Large intestine (tissue), 3 donors: ENCODE data around the gene ZNF526. TPM values are rescaled to one million over a fixed set of nuclear protein-coding genes. Genes with fewer than 3 reads are reported as not detected.
A peak's percentile ranks its signal among the peaks of the same experiment; 100 is the strongest.

ENCODE experiments used
- DNase-seq, 2 donors: peaks; one replicate each; pipeline versions ENCODE4 v3.0.0 to v3.0.0-alpha.2; 2013
- H3K27ac ChIP-seq: one replicate; pipeline ENCODE4 v1.5.1; 2013; ENCODE audit warnings: low read length
- H3K27me3 ChIP-seq: 2 replicates; pipeline ENCODE4 v1.6.1; 2013; ENCODE audit warnings: low read length; ENCODE audit not compliant: control insufficient read depth, insufficient read depth
- H3K36me3 ChIP-seq: 2 replicates; pipeline ENCODE4 v1.6.1; 2013; ENCODE audit warnings: low read length; ENCODE audit not compliant: control insufficient read depth, insufficient read depth
- H3K4me1 ChIP-seq: one replicate; pipeline ENCODE4 v1.6.1; 2013; ENCODE audit warnings: low read length; ENCODE audit not compliant: control insufficient read depth, insufficient read depth
- H3K4me3 ChIP-seq: one replicate; pipeline ENCODE4 v1.5.1; 2013; ENCODE audit warnings: low read length
- H3K9me3 ChIP-seq: one replicate; pipeline ENCODE4 v1.6.1; 2013; ENCODE audit warnings: mild to moderate bottlenecking, low read depth, low read length, moderate library complexity; ENCODE audit not compliant: control insufficient read depth
- WGBS: methylation state at CpG from one replicate; pipeline ENCODE4 v1.1.5; 2013; ENCODE audit warnings: low lambda C conversion rate; ENCODE audit not compliant: insufficient coverage; 5-methylcytosine and 5-hydroxymethylcytosine counted together
- polyA plus RNA-seq: library from polyadenylated mRNA; unstranded; fragments of 120-200 nt; gene quantifications from one replicate; pipeline ENCODE4 v1.2.1, GENCODE V29; 2013

ZNF526 gene
- polyA plus RNA-seq, 1 donor, result 9.3 TPM

DNA sequence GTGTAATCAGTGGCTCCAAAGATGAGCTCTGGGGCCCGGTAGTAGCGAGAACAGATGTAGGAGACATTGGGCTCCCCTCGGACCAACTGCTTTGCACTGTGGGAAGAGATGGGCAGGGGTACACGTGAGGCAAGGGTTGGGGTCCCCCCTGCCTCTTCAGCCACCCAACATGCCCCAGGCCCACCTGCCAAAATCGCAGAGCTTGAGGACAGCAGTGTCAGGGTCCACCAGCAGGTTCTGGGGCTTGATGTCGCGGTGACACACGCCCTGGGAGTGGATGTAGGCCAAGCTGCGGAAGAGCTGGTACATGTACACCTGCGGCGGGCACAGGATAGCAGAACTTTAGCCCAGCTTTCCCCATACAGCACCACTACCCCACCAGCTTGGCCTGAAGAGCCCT lies 14.3 kb downstream of the ZNF526 start:
- DNase-seq, result no peak
- Histone ChIP-seq H3K36me3 (peaks cover 72% of the 10 kb centered on the region), H3K9me3 (no peaks in the 10 kb centered on the region), H3K27me3 (no peaks in the 10 kb centered on the region), H3K4me3 (no peak overlapping the region), H3K4me1 (peaks cover 38% of the 10 kb centered on the region), H3K27ac (peak overlapping the region; percentile 85)
- WGBS, result no CpG with 5 or more reads among the region's 11 CpGs

DNA sequence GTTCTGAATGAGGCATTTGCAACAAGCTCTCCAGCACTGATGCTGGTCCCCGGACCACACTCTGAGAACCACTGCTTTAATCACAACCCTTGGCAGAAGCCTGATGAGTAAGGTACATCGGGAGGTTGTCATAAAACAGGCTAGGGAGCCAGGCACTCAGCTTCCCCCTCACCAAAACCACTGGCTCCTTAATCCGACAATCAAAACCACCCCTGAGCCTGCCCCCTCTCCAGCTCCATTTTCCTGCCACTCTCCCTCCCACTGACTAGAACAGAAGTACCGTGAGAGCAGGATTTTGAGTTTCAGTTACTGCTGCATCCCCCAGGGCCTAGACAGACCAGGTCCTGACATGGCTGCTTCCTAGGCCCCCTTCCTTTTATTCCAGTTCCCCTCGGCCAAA lies 15.1 kb downstream of the ZNF526 start:
- H3K27ac ChIP-seq, result no peak overlapping the region
- H3K27me3 ChIP-seq, result no peaks in the 10 kb centered on the region
- H3K9me3 ChIP-seq, result no peaks in the 10 kb centered on the region
- peaks cover 72% of the 10 kb centered on the region for H3K36me3 ChIP-seq
- peaks cover 31% of the 10 kb centered on the region for H3K4me1 ChIP-seq
- DNase-seq, result no peak
- 40% methylated on average over 1 of the region's 5 CpGs for WGBS
- H3K4me3 ChIP-seq, result no peak overlapping the region

GRCh38 chr19:42239544-42240220 lies 19.6 kb downstream of the ZNF526 start:
- no peak overlapping the region for H3K4me3 ChIP-seq
- H3K27me3 ChIP-seq, result no peaks in the 10 kb centered on the region
- DNase-seq, result no peak
- H3K4me1 ChIP-seq, result peaks cover 13% of the 10 kb centered on the region
- no peaks in the 10 kb centered on the region for H3K9me3 ChIP-seq
- H3K27ac ChIP-seq, result no peak overlapping the region
- peaks cover 43% of the 10 kb centered on the region for H3K36me3 ChIP-seq
- no CpG with 5 or more reads among the region's 10 CpGs for WGBS

- peak overlapping the region; percentile 58 for H3K4me3 ChIP-seq
- H3K4me1 ChIP-seq, result peaks cover 17% of the 10 kb centered on the region
- WGBS, result no CpG with 5 or more reads among the region's 3 CpGs
- DNase-seq, result no peak
- no peaks in the 10 kb centered on the region for H3K27me3 ChIP-seq
- H3K36me3 ChIP-seq, result peaks cover 28% of the 10 kb centered on the region
- H3K9me3 ChIP-seq, result no peaks in the 10 kb centered on the region
- no peak overlapping the region for H3K27ac ChIP-seq
These were observed 21.2 kb downstream of the ZNF526 start for GRCh38 chr19:42241279-42241678.

DNA sequence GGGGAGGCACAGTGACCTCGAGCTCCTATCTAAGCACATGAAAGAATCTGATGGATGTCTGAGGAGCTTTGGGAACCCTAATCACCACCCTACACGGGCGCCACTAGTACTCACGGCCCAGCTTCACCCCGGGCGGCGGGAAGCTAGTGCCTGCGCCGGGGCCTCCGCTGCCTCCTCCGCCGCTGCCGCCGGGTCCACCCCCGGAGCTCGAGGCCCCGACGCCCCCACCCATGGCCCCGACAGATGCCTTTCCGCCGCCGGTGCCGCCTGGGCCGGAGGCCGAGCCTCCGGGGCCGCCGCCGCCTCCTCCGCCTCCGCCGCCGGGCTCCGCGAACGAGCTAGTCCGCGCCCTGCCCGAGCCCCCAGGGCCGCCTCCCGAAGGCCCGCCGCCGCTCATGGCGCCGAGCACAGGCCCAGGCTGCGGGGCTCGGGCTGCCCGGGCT lies 22.0 kb downstream of the ZNF526 start:
- peaks cover 17% of the 10 kb centered on the region for H3K4me1 ChIP-seq
- WGBS, result no CpG with 5 or more reads among the region's 49 CpGs

GRCh38 chr19:42242512-42243409 lies 22.6 kb downstream of the ZNF526 start, which contains the start of gene GSK3A:
Gene GSK3A, minus strand, starts transcription at chr19:42242602. Its CDS starts 137 bp downstream, at chr19:42242465.
- peak; percentile 99 to 100 for DNase-seq
- no peaks in the 10 kb centered on the region for H3K27me3 ChIP-seq
- peaks cover 28% of the 10 kb centered on the region for H3K36me3 ChIP-seq
- no peaks in the 10 kb centered on the region for H3K9me3 ChIP-seq
- peak within 1 kb of the TSS; percentile 58 for H3K4me3 ChIP-seq
- peak within 1 kb of the TSS; percentile 87 for H3K27ac ChIP-seq
- WGBS, result no CpG with 5 or more reads among the region's 76 CpGs
- H3K4me1 ChIP-seq, result peaks cover 17% of the 10 kb centered on the region

More for the DNA sequence above, 22.0 kb downstream of the ZNF526 start:
- Histone ChIP-seq H3K27ac (peak overlapping the region; percentile 6), H3K27me3 (no peaks in the 10 kb centered on the region), H3K4me3 (peak overlapping the region; percentile 58), H3K9me3 (no peaks in the 10 kb centered on the region), H3K36me3 (peaks cover 27% of the 10 kb centered on the region)
- DNase-seq, result no peak

DNA sequence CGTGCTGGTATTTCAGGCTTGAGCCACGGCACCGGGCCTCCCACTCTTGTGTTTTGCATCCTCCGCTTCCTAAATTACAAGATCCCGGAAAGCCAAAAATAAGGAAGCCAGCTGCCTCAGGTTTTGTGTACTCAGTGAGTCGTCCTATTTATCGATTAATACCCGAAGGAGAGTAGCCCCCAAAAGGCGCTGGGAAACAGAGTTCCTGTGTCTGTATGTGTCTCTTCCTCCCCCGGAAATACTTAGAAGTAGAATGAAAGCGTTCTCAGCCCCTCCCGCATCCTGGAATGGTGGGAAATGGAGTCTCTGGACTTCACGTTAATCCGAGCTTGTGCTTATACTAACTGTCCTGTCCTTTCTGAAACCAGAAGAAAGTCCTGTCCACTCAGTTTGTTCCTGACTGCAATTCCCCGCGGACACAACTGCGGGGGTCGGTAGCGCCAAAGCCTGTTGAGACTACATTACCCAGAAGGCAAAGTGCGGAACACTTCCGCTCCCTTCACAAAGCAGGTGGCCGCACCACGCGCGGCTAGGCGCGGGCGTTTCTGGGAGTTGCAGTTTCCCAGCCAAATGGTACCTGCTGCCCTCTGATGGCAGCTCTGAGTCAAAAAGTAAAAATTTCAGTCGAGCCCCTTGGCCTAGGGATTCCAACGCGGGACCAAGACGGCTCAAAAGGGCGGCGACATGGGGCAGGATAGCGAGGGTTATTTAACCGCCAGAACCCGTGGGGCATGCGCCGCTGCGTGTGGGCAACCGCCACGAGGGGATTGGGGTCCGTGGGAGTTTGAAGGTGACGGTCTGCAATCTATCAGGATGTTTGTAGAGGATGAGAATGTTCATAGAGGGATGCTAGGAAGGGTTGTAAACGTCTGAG lies 24.5 kb downstream of the ZNF526 start:
- Histone ChIP-seq H3K27ac (peak overlapping the region; percentile 87), H3K36me3 (peaks cover 34% of the 10 kb centered on the region), H3K27me3 (no peaks in the 10 kb centered on the region), H3K4me1 (peaks cover 17% of the 10 kb centered on the region), H3K9me3 (no peaks in the 10 kb centered on the region), H3K4me3 (peak overlapping the region; percentile 52)
- peak; percentile 92 to 96 for DNase-seq
- WGBS, result no CpG with 5 or more reads among the region's 45 CpGs

- WGBS, result no CpG with 5 or more reads among the region's 10 CpGs
- Histone ChIP-seq H3K9me3 (no peaks in the 10 kb centered on the region), H3K4me3 (no peak overlapping the region), H3K36me3 (peaks cover 33% of the 10 kb centered on the region), H3K4me1 (peaks cover 16% of the 10 kb centered on the region), H3K27ac (no peak overlapping the region), H3K27me3 (no peaks in the 10 kb centered on the region)
- no peak for DNase-seq
These were observed 25.1 kb downstream of the ZNF526 start for GRCh38 chr19:42245231-42245630.

- no peaks in the 10 kb centered on the region for H3K27me3 ChIP-seq
- DNase-seq, result peak in 1 of 2 donors; percentile 61
- WGBS, result 37% methylated on average over 2 of the region's 10 CpGs
- H3K27ac ChIP-seq, result no peak overlapping the region
- H3K9me3 ChIP-seq, result peaks cover 2% of the 10 kb centered on the region
- H3K36me3 ChIP-seq, result peaks cover 32% of the 10 kb centered on the region
- no peak overlapping the region for H3K4me3 ChIP-seq
- H3K4me1 ChIP-seq, result peaks cover 16% of the 10 kb centered on the region
These were observed 26.2 kb downstream of the ZNF526 start for GRCh38 chr19:42246143-42246921.
